Measurements from ENCODE around the gene ORAI1. TPM values are rescaled to one million over a fixed set of nuclear protein-coding genes. Genes with fewer than 3 reads are reported as not detected.

The ORAI1 gene
- 10 to 100 TPM; 54.2 to 60.1 TPM for total RNA-seq

DNA sequence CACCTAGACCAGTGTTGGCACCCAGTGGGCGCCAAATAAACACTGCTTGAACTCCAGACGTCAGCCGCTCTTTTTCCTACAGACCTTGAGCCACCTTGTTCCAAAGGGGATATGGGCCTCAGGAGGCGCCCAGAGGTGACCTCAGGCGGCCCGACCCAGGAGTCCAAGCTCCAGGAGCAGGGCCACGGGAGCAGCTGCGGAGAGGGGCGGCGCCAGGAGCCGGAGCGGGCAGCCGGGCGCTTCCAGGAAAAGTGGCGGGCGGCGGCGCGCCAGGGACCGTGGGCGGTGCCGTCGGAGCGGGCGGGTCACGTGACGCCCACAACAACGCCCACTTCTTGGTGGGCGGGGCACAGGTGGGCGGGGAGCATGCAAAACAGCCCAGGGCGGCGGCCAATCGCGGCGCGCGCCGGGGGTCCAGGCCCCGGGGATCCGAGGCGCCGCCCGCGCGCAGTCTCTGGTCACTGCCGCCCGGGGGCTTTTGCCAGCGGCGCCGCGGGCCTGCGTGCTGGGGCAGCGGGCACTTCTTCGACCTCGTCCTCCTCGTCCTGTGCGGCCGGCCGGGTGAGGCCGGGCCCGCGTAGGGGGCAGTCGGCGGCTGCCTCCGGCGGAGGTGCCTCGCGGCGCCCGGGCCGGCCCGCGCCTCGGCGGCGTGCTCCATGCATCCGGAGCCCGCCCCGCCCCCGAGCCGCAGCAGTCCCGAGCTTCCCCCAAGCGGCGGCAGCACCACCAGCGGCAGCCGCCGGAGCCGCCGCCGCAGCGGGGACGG is at the start of gene ORAI1:
TSS of gene ORAI1 (plus strand) at position 444 of the 766 bp plus-strand sequence.
- Mint-ChIP-seq H3K4me3 (peak within 1 kb of the TSS; percentile 96), H3K4me1 (peaks cover 42% of the 10 kb centered on the region), H3K27ac (peak within 1 kb of the TSS; percentile 96), H3K9me3 (no peaks in the 10 kb centered on the region), H3K27me3 (no peaks in the 10 kb centered on the region), H3K36me3 (peaks cover 17% of the 10 kb centered on the region)
- POLR2A ChIA-PET: interaction anchor here (0.8 to 6.9 kb wide), 24 partner anchors 9 to 225 kb away, joined by 3 to 166 read pairs (median 6); partner anchors contain the start of genes KDM2B and MORN3
- DNase-seq (peak; percentile 99), ATAC-seq (ENCODE audit: low read depth) (peak; percentile 72)

DNA sequence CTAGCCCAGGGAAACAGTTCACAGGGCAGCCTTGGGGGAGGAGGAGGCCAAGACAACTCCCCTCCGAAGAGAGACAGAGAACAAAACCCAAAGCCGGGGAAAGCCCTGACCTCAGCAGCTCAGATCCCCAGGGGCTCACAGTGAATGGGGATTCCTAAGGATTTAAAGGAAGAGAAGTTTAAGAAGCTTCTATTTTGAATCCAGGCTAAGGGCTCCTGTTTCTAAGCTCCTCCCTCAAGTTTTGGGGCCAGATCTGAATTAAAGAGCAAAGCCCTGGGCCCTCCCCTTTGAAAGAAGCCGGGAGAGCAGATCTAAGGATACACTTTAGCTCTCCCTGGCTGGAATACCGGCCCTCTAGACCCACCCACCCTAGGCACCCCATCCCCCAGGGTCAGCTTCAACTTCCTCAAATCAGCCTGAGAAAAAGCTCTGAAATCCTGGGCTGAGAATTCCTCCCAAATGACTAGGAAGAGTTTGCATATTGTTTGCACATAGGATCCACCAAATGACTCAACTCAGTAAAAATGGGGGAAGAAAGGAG is 49.4 kb upstream of the ORAI1 start:
- Mint-ChIP-seq H3K4me3 (peak overlapping the region; percentile 29), H3K27me3 (no peaks in the 10 kb centered on the region), H3K36me3 (peaks cover 21% of the 10 kb centered on the region), H3K9me3 (no peaks in the 10 kb centered on the region), H3K4me1 (peaks cover 20% of the 10 kb centered on the region), H3K27ac (no peak overlapping the region)
- ATAC-seq (ENCODE audit: low read depth): no peak
- DNase-seq: no peak
- POLR2A ChIA-PET: interaction anchor here (0.8 to 1.4 kb wide), 2 partner anchors 24 to 61 kb away, joined by 3 read pairs; no protein-coding TSS in a partner anchor

DNA sequence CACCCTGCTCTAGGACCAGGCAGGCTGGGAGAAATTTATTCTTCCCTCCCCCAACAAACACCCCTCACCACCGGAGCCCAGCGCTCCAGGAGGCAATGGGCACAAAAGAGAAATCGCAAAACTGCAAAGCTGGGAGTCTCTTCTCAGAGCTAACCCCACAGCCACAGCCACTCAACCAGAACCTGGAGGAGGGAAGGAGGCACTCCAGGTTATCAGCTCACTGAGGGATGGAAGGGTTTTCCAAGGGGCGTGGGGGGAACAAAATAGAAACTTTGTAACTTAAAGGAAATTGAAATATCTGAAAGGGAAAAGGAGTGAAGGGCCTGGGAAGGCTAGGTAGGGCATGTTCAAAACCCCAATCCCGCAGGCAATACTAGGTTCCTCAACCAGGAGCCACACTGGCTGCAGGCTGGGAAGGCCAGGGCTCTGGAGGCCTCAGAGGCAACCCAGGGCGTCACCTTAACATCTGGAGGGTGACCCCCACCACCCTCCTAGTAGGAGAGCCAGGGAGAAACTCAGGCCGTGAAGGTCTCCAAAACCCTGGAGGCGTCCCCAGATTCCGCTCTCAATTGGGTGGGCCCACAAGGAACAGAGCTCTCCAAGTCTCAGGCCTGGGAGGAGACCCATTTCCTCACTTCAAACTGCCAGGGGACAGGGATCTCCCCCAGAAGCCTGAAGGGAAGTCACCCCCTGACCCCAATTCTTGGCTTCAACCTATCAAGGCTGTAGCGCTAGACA is 48.7 kb upstream of the ORAI1 start:
- DNase-seq (no peak), ATAC-seq (ENCODE audit: low read depth) (no peak)
- POLR2A ChIA-PET: interaction anchor here (0.8 to 1.4 kb wide), 2 partner anchors 25 to 60 kb away, joined by 3 read pairs; no protein-coding TSS in a partner anchor
- H3K36me3 Mint-ChIP-seq: peaks cover 16% of the 10 kb centered on the region
- peak overlapping the region; percentile 29 for H3K4me3 Mint-ChIP-seq
- no peaks in the 10 kb centered on the region for H3K27me3 Mint-ChIP-seq
- peaks cover 26% of the 10 kb centered on the region for H3K4me1 Mint-ChIP-seq
- H3K27ac Mint-ChIP-seq: no peak overlapping the region
- H3K9me3 Mint-ChIP-seq: no peaks in the 10 kb centered on the region

DNA sequence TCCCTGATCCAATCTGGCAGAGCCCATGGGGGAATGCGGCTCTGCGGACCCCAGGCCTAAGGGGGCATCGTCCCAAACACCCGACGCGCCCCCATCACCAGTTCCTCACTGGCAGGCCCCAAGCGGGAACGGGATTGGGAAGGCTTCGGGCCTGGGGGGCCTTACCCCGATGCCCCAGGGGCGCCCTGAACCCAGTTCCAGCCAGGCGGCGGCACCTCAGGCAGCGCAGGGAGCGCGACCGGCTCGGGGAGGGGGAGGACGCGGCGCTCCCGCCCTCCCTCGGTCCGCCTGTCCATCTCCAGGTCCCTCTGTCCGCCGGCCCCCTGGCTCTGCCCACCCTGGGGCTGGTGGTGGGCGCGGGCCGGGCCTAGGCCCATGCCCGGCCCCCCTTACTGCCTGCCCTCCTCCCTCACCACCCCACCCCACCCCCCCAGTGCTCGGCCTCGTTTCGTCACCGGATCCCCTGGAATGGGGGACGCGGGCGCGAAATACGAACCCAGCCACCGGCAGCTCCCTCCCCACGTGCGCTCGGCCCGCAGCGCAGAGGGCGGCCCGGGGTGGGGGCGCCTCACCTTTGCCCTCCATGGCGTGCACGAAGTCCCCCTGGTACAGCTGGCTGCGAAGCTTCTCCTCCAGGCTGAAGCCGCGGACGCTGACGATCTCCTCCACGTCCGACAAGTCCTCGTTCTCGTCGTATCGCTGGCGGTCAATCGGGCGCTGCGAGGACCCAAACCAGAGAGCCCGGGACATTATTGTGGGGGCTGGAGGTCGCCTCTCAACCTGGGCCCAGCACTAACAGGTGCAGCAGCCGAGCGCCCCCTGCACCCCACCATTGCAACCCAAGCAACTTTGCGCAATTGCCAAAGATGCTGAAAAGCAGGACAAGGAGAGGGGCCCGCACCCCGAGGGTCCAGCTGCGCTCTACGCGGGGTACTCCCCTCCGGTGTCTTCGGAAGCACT is 47.8 kb upstream of the ORAI1 start:
- Mint-ChIP-seq H3K4me1 (peaks cover 27% of the 10 kb centered on the region), H3K4me3 (peak overlapping the region; percentile 93)
- POLR2A ChIA-PET: interaction anchor here (0.6 to 3.8 kb wide), 15 partner anchors 11 to 178 kb away, joined by 3 to 61 read pairs (median 6); partner anchors contain the start of genes MORN3 and ORAI1

DNA sequence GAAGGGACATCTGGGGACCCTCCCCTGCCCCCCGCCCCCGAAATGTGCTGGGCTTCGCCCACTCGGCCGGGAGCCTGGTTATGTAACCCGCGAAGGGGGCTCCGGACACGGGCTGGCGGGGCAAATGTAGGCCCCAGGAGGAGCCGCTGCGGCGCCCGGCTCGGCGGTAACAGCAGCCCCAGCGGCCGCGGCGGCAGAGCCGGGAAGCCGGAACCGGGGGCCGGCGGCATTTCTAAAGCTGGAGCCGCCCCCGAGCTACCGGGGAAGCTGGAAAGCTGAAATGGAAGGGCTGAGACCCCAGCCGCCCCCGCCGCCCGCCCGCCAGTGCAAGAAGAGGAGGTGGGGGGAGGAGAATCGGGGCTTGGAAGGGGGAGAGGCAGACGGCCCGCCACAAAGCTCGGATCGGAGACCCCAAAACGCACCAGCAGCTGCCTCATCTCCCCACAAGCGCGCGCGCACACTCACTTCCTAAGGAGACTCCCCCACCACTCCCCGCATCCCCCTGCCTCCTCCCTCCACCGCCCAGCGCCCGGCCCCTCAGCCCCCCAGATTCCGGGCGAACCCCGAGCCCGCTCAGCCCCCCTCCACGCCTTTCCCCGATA is 47.0 kb upstream of the ORAI1 start:
- peak; percentile 43 for ATAC-seq (ENCODE audit: low read depth)
- Mint-ChIP-seq H3K4me3 (peak overlapping the region; percentile 93), H3K4me1 (peaks cover 31% of the 10 kb centered on the region), H3K27me3 (no peaks in the 10 kb centered on the region), H3K27ac (peak overlapping the region; percentile 98), H3K9me3 (no peaks in the 10 kb centered on the region), H3K36me3 (peaks cover 11% of the 10 kb centered on the region)
- POLR2A ChIA-PET: interaction anchor here (0.5 to 3.8 kb wide), 26 partner anchors 11 to 1288 kb away, joined by 3 to 61 read pairs (median 5); partner anchors contain the start of genes MORN3, ORAI1, RNF34 and RNU4-2
- peak; percentile 72 for DNase-seq

More for the DNA sequence above, 47.8 kb upstream of the ORAI1 start:
- no peaks in the 10 kb centered on the region for H3K9me3 Mint-ChIP-seq
- H3K27ac Mint-ChIP-seq: peak overlapping the region; percentile 73
- H3K27me3 Mint-ChIP-seq: no peaks in the 10 kb centered on the region
- DNase-seq (no peak), ATAC-seq (ENCODE audit: low read depth) (peak; percentile 9)
- H3K36me3 Mint-ChIP-seq: peaks cover 15% of the 10 kb centered on the region

DNA sequence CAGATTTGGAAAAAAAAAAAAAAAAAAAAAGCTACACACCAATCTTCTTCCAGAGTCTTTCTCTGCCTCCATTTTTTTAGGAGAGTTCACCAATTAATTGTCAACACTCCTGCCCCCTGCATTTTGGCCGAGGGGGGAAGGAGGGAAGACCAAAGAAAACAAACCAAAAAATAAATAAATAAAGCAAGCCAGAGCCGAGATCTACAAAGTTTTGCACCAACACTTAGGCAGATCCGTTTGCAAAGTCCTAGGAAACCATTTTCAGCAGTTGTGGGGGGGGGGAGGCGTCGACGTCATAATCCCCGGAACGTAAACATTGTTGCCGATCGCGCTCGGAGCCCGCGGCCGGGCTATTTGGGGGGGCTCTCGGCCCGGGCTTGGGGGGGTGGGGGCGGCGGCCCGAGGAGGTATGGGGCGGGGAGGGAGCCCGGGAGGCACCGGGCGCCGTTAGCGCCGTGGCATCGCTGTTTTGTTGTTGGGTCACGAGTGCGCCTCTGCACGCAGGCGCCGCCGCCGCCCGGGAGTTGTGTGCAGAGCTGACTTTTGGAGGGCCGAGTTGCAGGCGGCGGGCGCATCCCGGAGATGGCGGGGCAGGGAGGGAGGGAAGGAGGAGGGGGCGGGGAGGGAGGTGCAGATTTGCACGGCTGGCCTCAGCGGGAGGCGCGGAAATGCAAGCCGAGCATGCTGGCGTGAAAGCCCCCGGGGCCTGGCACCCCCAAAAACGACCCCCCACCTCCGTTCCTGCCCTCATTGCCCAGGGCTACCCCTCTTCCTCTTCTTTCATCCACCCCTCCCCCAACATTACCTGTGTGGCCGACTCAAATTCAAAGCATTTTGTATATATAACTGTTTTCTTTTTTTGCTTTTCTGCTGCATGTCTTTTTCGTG is 46.1 kb upstream of the ORAI1 start:
- Mint-ChIP-seq H3K9me3 (no peaks in the 10 kb centered on the region), H3K27ac (peak overlapping the region; percentile 98), H3K36me3 (peaks cover 8% of the 10 kb centered on the region), H3K4me1 (peaks cover 31% of the 10 kb centered on the region), H3K4me3 (peak overlapping the region; percentile 93), H3K27me3 (no peaks in the 10 kb centered on the region)
- DNase-seq (peak; percentile 82), ATAC-seq (ENCODE audit: low read depth) (peak; percentile 63)
- POLR2A ChIA-PET: interaction anchor here (0.5 to 3.8 kb wide), 30 partner anchors 9 to 1289 kb away, joined by 3 to 61 read pairs (median 5); partner anchors contain the start of genes MORN3, ORAI1, RNF34 and RNU4-2

DNA sequence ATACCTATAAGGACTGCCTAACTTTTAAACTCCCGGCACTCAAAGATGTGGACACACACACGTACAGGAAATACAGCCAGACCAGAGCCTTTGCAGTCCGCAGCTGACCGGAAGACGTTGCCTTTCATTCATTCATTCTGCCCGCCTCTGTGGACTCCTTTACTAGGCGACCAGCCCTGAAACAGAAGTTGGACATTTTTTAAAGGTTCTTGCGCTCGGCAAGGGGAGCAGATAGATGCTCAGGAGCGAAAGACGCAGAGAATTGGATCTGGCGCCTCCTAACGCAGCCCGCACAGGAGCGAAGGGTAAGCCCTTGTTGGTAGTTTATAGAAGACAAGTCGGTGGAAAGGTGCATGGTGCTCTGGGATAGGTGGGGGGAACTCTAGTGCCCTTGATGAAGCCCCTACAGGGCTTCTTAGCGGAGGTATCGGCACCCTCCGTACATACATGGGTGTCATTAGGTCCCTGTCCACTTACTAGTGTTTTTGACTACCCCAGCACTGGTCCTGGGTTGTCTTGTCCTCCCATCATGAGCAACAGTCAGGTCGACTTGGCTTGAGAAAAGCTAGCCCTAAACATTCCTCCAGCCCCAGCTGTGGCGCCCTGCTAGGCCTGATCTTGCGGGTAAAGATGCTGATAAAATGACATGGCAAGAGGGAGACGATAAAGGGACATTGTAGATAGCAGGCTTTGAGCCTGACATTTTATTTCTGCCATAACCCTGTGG is 45.2 kb upstream of the ORAI1 start, which contains the start of gene KDM2B:
TSS of gene KDM2B (minus strand) at position 65 of the 727 bp plus-strand sequence. CDS start 112 bp downstream, outside the sequence.
- ATAC-seq (ENCODE audit: low read depth): no peak
- DNase-seq: peak; percentile 49

DNA sequence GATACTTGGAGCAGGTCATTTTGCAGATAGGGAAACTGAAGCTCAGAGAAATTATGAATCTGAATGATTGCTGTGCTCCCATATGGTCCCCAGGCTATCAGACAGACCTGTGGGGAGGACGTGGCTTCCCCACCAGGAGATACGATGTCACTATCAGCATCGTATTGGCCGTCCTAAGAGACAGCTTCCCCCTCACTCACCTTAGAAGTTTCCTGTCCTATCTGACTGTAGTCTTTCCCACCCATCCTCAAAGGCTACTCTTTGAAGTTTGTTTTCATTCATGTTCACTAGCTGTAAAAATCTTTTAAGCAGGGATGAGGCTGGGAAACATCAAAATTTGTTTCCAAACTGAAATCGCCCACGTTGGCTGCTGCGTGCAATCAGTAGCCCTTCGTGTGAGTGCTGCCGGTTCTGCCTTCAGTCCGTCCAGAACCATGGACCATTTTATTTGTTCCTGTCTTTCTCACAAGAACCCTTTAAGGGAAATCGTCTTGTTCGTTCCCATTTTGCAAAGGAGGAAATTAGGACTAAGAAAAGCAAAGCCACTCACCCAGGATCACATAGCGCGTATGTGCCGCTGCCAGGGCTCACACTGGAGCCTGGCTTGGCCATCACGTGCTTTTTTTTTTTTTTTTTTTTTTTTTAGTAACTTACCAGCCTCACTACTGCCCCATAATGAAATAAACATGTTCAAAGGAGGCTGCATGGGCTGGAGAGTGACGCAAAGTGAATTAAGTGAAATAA is 44.5 kb upstream of the ORAI1 start:
- DNase-seq: no peak
- Mint-ChIP-seq H3K27ac (peak overlapping the region; percentile 98), H3K9me3 (no peaks in the 10 kb centered on the region), H3K4me3 (peak overlapping the region; percentile 93), H3K27me3 (no peaks in the 10 kb centered on the region), H3K36me3 (peaks cover 2% of the 10 kb centered on the region), H3K4me1 (peaks cover 35% of the 10 kb centered on the region)
- POLR2A ChIA-PET: interaction anchor here (0.7 to 3.8 kb wide), 6 partner anchors 8 to 90 kb away, joined by 4 to 61 read pairs (median 14); partner anchors contain the start of gene ORAI1
- ATAC-seq (ENCODE audit: low read depth): no peak

More for the DNA sequence above, 45.2 kb upstream of the ORAI1 start, which contains the start of gene KDM2B:
- Mint-ChIP-seq H3K4me3 (peak within 1 kb of the TSS; percentile 93), H3K9me3 (no peaks in the 10 kb centered on the region), H3K36me3 (peaks cover 2% of the 10 kb centered on the region), H3K27me3 (no peaks in the 10 kb centered on the region), H3K27ac (peak within 1 kb of the TSS; percentile 98), H3K4me1 (peaks cover 34% of the 10 kb centered on the region)
- POLR2A ChIA-PET: interaction anchor here (0.6 to 3.8 kb wide), 13 partner anchors 8 to 91 kb away, joined by 3 to 61 read pairs (median 6); partner anchors contain the start of gene ORAI1

DNA sequence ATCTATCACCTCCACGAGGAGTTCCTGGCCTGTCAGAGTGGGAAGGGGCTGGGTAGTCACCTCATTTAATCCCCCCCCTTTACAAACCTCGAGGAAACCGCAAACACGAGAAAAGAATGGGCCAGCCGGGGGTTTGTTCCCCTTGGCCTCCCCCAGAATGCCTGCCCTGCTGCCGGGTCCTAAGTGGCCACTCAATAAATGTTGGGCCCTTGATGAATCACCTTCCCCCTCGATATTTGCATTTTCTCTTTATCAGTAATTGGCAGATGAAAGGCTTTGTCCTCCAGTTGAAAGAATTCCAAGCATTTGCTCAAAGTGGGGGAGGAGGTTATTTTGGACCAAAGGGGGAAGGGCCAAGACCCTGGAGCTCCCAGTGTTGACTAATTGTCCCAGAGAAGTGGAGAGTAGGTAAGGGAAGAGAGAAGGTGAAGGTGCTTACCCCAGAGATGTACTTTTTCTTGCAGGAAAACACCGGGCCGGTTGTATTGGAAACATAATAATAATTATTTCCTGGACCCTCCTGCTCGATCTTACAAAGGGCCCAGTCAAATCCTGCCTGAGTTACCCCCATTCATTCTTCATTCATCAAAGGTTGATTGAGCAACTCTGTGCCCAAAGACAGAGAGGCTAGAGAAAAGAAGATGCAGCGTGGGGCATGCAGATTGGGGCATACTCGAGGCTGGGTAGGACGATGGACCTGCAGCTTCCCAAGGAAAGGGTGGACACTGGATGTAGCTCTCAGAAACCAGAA is 43.6 kb upstream of the ORAI1 start:
- no peaks in the 10 kb centered on the region for H3K9me3 Mint-ChIP-seq
- POLR2A ChIA-PET: interaction anchor here (1.0 to 2.0 kb wide), 3 partner anchors 46 to 89 kb away, joined by 3 to 4 read pairs (median 3); no protein-coding TSS in a partner anchor
- H3K27ac Mint-ChIP-seq: no peak overlapping the region
- ATAC-seq (ENCODE audit: low read depth): no peak
- H3K27me3 Mint-ChIP-seq: no peaks in the 10 kb centered on the region
- peak overlapping the region; percentile 93 for H3K4me3 Mint-ChIP-seq
- peaks cover 30% of the 10 kb centered on the region for H3K4me1 Mint-ChIP-seq
- peaks cover 2% of the 10 kb centered on the region for H3K36me3 Mint-ChIP-seq
- DNase-seq: no peak
